ENCODE measurements around the gene CA12.
"Not testable (repeated sequence)": the region's sequence is repeated elsewhere in the genome, so short reads cannot be mapped to it uniquely, and the experiment has no call there.

Gene CA12

GRCh38 chr15:63339836-63340235, 41.8 kb downstream of the CA12 start:
- in situ Hi-C loops (cut with MboI; ENCODE audit: low sequenced_read_pairs): no loop called here

- in situ Hi-C loops (cut with MboI; ENCODE audit: low sequenced_read_pairs): no loop called here
These were observed 42.5 kb downstream of the CA12 start for GRCh38 chr15:63339006-63339766.

- in situ Hi-C loops (cut with MboI; ENCODE audit: low sequenced_read_pairs): no loop called here
These were observed 43.5 kb downstream of the CA12 start for GRCh38 chr15:63338170-63338569.

- in situ Hi-C loops (cut with MboI; ENCODE audit: low sequenced_read_pairs): no loop called here
These were observed 44.6 kb downstream of the CA12 start for GRCh38 chr15:63337046-63337445.

GRCh38 chr15:63335543-63336240, 46.0 kb downstream of the CA12 start:
- in situ Hi-C loops (cut with MboI; ENCODE audit: low sequenced_read_pairs): no loop called here

GRCh38 chr15:63334821-63335220, 46.8 kb downstream of the CA12 start:
- in situ Hi-C loops (cut with MboI; ENCODE audit: low sequenced_read_pairs): no loop called here

GRCh38 chr15:63332367-63333124, 49.1 kb downstream of the CA12 start:
- in situ Hi-C loops (cut with MboI; ENCODE audit: low sequenced_read_pairs): no loop called here

GRCh38 chr15:63331456-63331855, 50.2 kb downstream of the CA12 start:
- in situ Hi-C loops (cut with MboI; ENCODE audit: low sequenced_read_pairs): no loop called here

- in situ Hi-C loops (cut with MboI; ENCODE audit: low sequenced_read_pairs): no loop called here
These were observed 50.7 kb downstream of the CA12 start for GRCh38 chr15:63330926-63331325.

- in situ Hi-C loops (cut with MboI; ENCODE audit: low sequenced_read_pairs): no loop called here
These were observed 51.9 kb downstream of the CA12 start for GRCh38 chr15:63329567-63330350.

- in situ Hi-C loops (cut with MboI; ENCODE audit: low sequenced_read_pairs): no loop called here
These were observed 53.8 kb downstream of the CA12 start for GRCh38 chr15:63327648-63328421.

GRCh38 chr15:63324770-63325169, 56.9 kb downstream of the CA12 start:
- in situ Hi-C loops (cut with MboI; ENCODE audit: low sequenced_read_pairs): no loop called here

- in situ Hi-C loops (cut with MboI; ENCODE audit: low sequenced_read_pairs): no loop called here
These were observed 57.7 kb downstream of the CA12 start for GRCh38 chr15:63323798-63324563.

- in situ Hi-C loops (cut with MboI; ENCODE audit: low sequenced_read_pairs): no loop called here
These were observed 59.1 kb downstream of the CA12 start for GRCh38 chr15:63322541-63322940.

GRCh38 chr15:63321462-63321861, 60.2 kb downstream of the CA12 start:
- in situ Hi-C loops (cut with MboI; ENCODE audit: low sequenced_read_pairs): no loop called here

GRCh38 chr15:63320981-63321380, 60.7 kb downstream of the CA12 start:
- in situ Hi-C loops (cut with MboI; ENCODE audit: low sequenced_read_pairs): not testable (repeated sequence)

GRCh38 chr15:63320446-63320845, 61.2 kb downstream of the CA12 start:
- in situ Hi-C loops (cut with MboI; ENCODE audit: low sequenced_read_pairs): not testable (repeated sequence)

- in situ Hi-C loops (cut with MboI; ENCODE audit: low sequenced_read_pairs): no loop called here
These were observed 62.6 kb downstream of the CA12 start for GRCh38 chr15:63319065-63319464.

- in situ Hi-C loops (cut with MboI; ENCODE audit: low sequenced_read_pairs): no loop called here
These were observed 63.3 kb downstream of the CA12 start for GRCh38 chr15:63318344-63318743.
